Stimulated activated CD4-positive, alpha-beta T cell treated with anti-CD3 and anti-CD28 coated beads, Interleukin-1b, Interleukin-23, amount 100 ng/mL, for 24 hours (primary cell): ENCODE data around the gene PRF1.
"Not testable (repeated sequence)": the region's sequence is repeated elsewhere in the genome, so short reads cannot be mapped to it uniquely, and the experiment has no call there.

Source experiments
- DNase-seq, 4 experiments: peaks; one replicate each; pipeline ENCODE4 v3.0.0-alpha.2; 2020; ENCODE audit warnings: low read depth in 4 of 4, low spot score in 1 of 4

PRF1 gene

GRCh38 chr10:70617798-70618568, 15.4 kb upstream of the PRF1 start:
- peak in 1 of 4 experiments; percentile 17 for DNase-seq

GRCh38 chr10:70616761-70617160, 14.2 kb upstream of the PRF1 start:
- no peak for DNase-seq

GRCh38 chr10:70615784-70616522, 13.4 kb upstream of the PRF1 start:
- DNase-seq, result no peak

- no peak for DNase-seq
Measured at GRCh38 chr10:70615211-70615610, 12.7 kb upstream of the PRF1 start.

- not testable (repeated sequence) for DNase-seq
Measured at GRCh38 chr10:70614364-70614763, 11.8 kb upstream of the PRF1 start.

- no peak for DNase-seq
Measured at GRCh38 chr10:70613941-70614340, 11.4 kb upstream of the PRF1 start.

- no peak for DNase-seq
Measured at GRCh38 chr10:70607936-70608335, 5.4 kb upstream of the PRF1 start.

GRCh38 chr10:70605161-70605560, 2.6 kb upstream of the PRF1 start:
- no peak for DNase-seq

GRCh38 chr10:70604106-70604505, 1.6 kb upstream of the PRF1 start:
- no peak for DNase-seq

- no peak for DNase-seq
Measured at GRCh38 chr10:70603449-70603801, 884 bp upstream of the PRF1 start.

GRCh38 chr10:70601746-70602145, 795 bp downstream of the PRF1 start:
- DNase-seq, result no peak

- no peak for DNase-seq
Measured at GRCh38 chr10:70600512-70601395, 1.8 kb downstream of the PRF1 start.

GRCh38 chr10:70599791-70600190, 2.8 kb downstream of the PRF1 start:
- DNase-seq, result no peak

GRCh38 chr10:70599319-70599718, 3.2 kb downstream of the PRF1 start:
- DNase-seq, result no peak

- no peak for DNase-seq
Measured at GRCh38 chr10:70598857-70599295, 3.7 kb downstream of the PRF1 start.

GRCh38 chr10:70597856-70598815, 4.4 kb downstream of the PRF1 start:
- DNase-seq, result no peak

- DNase-seq, result no peak
Measured at GRCh38 chr10:70596860-70597809, 5.4 kb downstream of the PRF1 start.

GRCh38 chr10:70596110-70596798, 6.3 kb downstream of the PRF1 start:
- no peak for DNase-seq

- no peak for DNase-seq
Measured at GRCh38 chr10:70595566-70596016, 7.0 kb downstream of the PRF1 start.
